H7 (cell line): ENCODE results near the gene SCYL1. TPM values are rescaled to one million over a fixed set of nuclear protein-coding genes. Genes with fewer than 3 reads are reported as not detected.

Experiments
- DNase-seq: peaks from one replicate; pipeline ENCODE4 v3.0.0; 2012
- H3K27me3 ChIP-seq: 2 replicates; pipeline ENCODE4 v1.6.0; 2011; ENCODE audit warnings: mild to moderate bottlenecking, low read length; ENCODE audit not compliant: control insufficient read depth, insufficient read depth
- H3K36me3 ChIP-seq: replicated peaks from 2 replicates; pipeline ENCODE4 v1.5.1; 2011; ENCODE audit warnings: low read length; ENCODE audit not compliant: control insufficient read depth, insufficient read depth
- H3K4me3 ChIP-seq: 2 replicates; pipeline ENCODE4 v1.5.1; 2011; ENCODE audit warnings: low read depth, mild to moderate bottlenecking, control low read depth, low read length, moderate library complexity; ENCODE audit not compliant: insufficient read depth
- total RNA-seq: library from RNA; depleted of rRNA; stranded (reverse); fragments of >200 nt; shearing (Covaris generic); gene quantifications from 2 replicates; pipeline ENCODE4 v1.2.3, GENCODE V29; 2014; rRNA removed

The SCYL1 gene
- total RNA-seq, 1 experiment from 2014 or later: 72.3 TPM

- peak; percentile 49 for DNase-seq
- Histone ChIP-seq H3K27me3 (peaks cover 53% of the 10 kb centered on the region), H3K36me3 (no peaks in the 10 kb centered on the region), H3K4me3 (no peak overlapping the region)
Observed at GRCh38 chr11:65580031-65580692, 55.3 kb downstream of the SCYL1 start.

GRCh38 chr11:65580756-65581155 lies 55.9 kb downstream of the SCYL1 start:
- DNase-seq: peak; percentile 35
- Histone ChIP-seq H3K27me3 (peaks cover 52% of the 10 kb centered on the region), H3K36me3 (no peaks in the 10 kb centered on the region), H3K4me3 (no peak overlapping the region)

- no peak overlapping the region for H3K4me3 ChIP-seq
- no peaks in the 10 kb centered on the region for H3K36me3 ChIP-seq
- no peak for DNase-seq
- H3K27me3 ChIP-seq: peaks cover 51% of the 10 kb centered on the region
Observed at GRCh38 chr11:65581928-65582327, 57.0 kb downstream of the SCYL1 start.

- peak; percentile 56 for DNase-seq
- Histone ChIP-seq H3K36me3 (no peaks in the 10 kb centered on the region), H3K27me3 (peaks cover 41% of the 10 kb centered on the region), H3K4me3 (no peak overlapping the region)
Observed at GRCh38 chr11:65583589-65583988, 58.7 kb downstream of the SCYL1 start.

- H3K36me3 ChIP-seq: no peaks in the 10 kb centered on the region
- peaks cover 41% of the 10 kb centered on the region for H3K27me3 ChIP-seq
- no peak overlapping the region for H3K4me3 ChIP-seq
- no peak for DNase-seq
Observed at GRCh38 chr11:65584106-65584505, 59.2 kb downstream of the SCYL1 start.

- peak overlapping the region; percentile 2; the same call in 1 of the 2 replicates for H3K4me3 ChIP-seq
- H3K36me3 ChIP-seq: no peaks in the 10 kb centered on the region
- peak; percentile 81 for DNase-seq
- H3K27me3 ChIP-seq: peaks cover 40% of the 10 kb centered on the region
Observed at GRCh38 chr11:65584723-65585171, 59.9 kb downstream of the SCYL1 start.

- peak; percentile 70 for DNase-seq
- no peak overlapping the region for H3K4me3 ChIP-seq
- H3K27me3 ChIP-seq: peaks cover 44% of the 10 kb centered on the region
- H3K36me3 ChIP-seq: no peaks in the 10 kb centered on the region
Observed at GRCh38 chr11:65585396-65586246, 60.7 kb downstream of the SCYL1 start.

- Histone ChIP-seq H3K27me3 (peaks cover 46% of the 10 kb centered on the region), H3K36me3 (no peaks in the 10 kb centered on the region), H3K4me3 (no peak overlapping the region)
- DNase-seq: no peak
Observed at GRCh38 chr11:65586247-65586630, 61.4 kb downstream of the SCYL1 start.

GRCh38 chr11:65586676-65587075 lies 61.8 kb downstream of the SCYL1 start:
- H3K4me3 ChIP-seq: no peak overlapping the region
- DNase-seq: peak; percentile 91
- no peaks in the 10 kb centered on the region for H3K36me3 ChIP-seq
- peaks cover 48% of the 10 kb centered on the region for H3K27me3 ChIP-seq

Other genes starting within 250 kb of the SCYL1 start
- 0.97 and 1.2 TPM in 2 replicates for gene CDC42EP2, start 210.2 kb upstream of the SCYL1 start, total RNA-seq
- 65.2 and 69.2 TPM in 2 replicates for gene DPF2, start 191.2 kb upstream of the SCYL1 start, total RNA-seq
- 0.35 and 0.70 TPM in 2 replicates for gene TIGD3, start 170.3 kb upstream of the SCYL1 start, total RNA-seq
- gene SLC25A45, start 142.4 kb upstream of the SCYL1 start, total RNA-seq: 0.73 and 0.81 TPM in 2 replicates
- gene FRMD8, start 138.4 kb upstream of the SCYL1 start, total RNA-seq: 24.5 and 37.1 TPM in 2 replicates
- gene NEAT1, start 102.3 kb upstream of the SCYL1 start, total RNA-seq: 6.4 and 10.6 TPM in 2 replicates
- 456 and 1,088 TPM in 2 replicates for gene MALAT1, start 26.0 kb upstream of the SCYL1 start, total RNA-seq
- 3.9 and 5.7 TPM in 2 replicates for gene LTBP3, start 33.3 kb downstream of the SCYL1 start, total RNA-seq
- 88.1 and 89.1 TPM in 2 replicates for gene ZNRD2, start 45.4 kb downstream of the SCYL1 start, total RNA-seq
- 8.6 and 20.4 TPM in 2 replicates for gene FAM89B, start 47.5 kb downstream of the SCYL1 start, total RNA-seq
- 1.9 and 4.7 TPM in 2 replicates for gene EHBP1L1, start 51.0 kb downstream of the SCYL1 start, total RNA-seq
- gene KCNK7, start 70.7 kb downstream of the SCYL1 start, total RNA-seq: not detected in 2 replicates
- gene MAP3K11, start 89.1 kb downstream of the SCYL1 start, total RNA-seq: 30.1 and 33.2 TPM in 2 replicates
- gene PCNX3, start 90.7 kb downstream of the SCYL1 start, total RNA-seq: 21.7 and 25.9 TPM in 2 replicates
- gene SIPA1, start 113.0 kb downstream of the SCYL1 start, total RNA-seq: 52.7 and 65.9 TPM in 2 replicates
- gene RELA, start 137.8 kb downstream of the SCYL1 start, total RNA-seq: 17.7 and 28.4 TPM in 2 replicates
- 37.2 and 51.1 TPM in 2 replicates for gene KAT5, start 187.2 kb downstream of the SCYL1 start, total RNA-seq
- gene RNASEH2C, start 195.7 kb downstream of the SCYL1 start, total RNA-seq: 21.5 and 23.3 TPM in 2 replicates